22Rv1 (cell line): ENCODE data around the gene DACH1.

Experiments used
- H3K27ac ChIP-seq: fragments of 450-650 bp; 2 replicates; pipeline ENCODE4 v1.5.1; 2017
- ZFX ChIP-seq: fragments of 450-650 bp; IDR thresholded peaks from 2 replicates; pipeline ENCODE4 v1.6.1; 2017; ENCODE audit warnings: antibody characterized with exemption, borderline replicate concordance
- TF ChIP-seq, protein P1 (sequence below): fragments of 450-650 bp; IDR thresholded peaks from 2 replicates; pipeline ENCODE4 v1.5.1; 2017; ENCODE audit warnings: mild to moderate bottlenecking

DACH1 gene

DNA sequence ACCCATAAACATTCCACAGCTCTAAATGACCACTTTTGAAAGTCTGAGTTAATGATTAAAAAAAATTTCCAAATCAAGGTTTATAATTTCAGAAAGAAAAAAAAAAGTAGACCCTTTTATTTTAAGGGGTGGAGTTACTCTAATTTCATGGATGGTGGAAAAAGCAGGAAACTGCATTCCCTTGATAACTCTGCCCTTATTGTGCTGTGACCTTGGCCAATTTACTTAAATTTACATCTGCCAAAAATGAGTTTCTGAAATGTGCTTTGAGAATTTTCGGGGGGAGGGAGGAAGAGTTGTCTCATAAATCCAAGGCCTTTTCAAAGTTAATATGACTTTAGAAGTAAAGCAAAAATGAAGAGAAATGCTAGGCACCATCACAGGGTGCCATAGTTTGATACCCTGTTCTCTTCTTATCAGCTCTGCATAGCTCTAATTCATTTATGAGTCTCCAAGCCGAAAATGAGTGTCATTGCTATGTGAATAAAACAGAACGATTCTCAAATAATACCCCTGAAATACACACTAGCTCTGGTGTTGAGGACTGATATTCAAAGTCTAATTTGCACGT lies 367.0 kb downstream of the DACH1 start:
- H3K27ac ChIP-seq: no peak overlapping the region
- TF ChIP-seq, protein P1, sequence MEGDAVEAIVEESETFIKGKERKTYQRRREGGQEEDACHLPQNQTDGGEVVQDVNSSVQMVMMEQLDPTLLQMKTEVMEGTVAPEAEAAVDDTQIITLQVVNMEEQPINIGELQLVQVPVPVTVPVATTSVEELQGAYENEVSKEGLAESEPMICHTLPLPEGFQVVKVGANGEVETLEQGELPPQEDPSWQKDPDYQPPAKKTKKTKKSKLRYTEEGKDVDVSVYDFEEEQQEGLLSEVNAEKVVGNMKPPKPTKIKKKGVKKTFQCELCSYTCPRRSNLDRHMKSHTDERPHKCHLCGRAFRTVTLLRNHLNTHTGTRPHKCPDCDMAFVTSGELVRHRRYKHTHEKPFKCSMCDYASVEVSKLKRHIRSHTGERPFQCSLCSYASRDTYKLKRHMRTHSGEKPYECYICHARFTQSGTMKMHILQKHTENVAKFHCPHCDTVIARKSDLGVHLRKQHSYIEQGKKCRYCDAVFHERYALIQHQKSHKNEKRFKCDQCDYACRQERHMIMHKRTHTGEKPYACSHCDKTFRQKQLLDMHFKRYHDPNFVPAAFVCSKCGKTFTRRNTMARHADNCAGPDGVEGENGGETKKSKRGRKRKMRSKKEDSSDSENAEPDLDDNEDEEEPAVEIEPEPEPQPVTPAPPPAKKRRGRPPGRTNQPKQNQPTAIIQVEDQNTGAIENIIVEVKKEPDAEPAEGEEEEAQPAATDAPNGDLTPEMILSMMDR: no peak
- no peak for TF ChIP-seq ZFX

DNA sequence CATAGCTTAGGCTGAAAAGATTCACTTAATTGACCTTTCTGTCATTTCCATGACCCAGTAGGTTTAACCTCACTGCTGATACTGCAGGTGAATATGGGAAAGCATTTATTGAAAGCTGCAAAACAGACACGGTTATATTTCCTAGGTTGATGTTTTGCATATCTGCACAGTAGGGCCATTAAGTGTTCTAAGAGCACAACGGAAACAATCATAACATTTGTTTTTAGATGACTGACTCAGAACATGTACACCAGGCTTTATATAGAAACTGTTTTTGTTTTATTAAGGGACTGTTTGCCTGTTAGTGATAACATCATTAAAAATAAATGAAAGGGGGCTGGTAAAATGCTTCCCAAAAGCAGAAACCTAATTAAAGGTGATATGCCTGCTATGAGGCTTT lies 367.8 kb downstream of the DACH1 start:
- no peak for TF ChIP-seq ZFX
- TF ChIP-seq, protein P1: no peak
- H3K27ac ChIP-seq: no peak overlapping the region

DNA sequence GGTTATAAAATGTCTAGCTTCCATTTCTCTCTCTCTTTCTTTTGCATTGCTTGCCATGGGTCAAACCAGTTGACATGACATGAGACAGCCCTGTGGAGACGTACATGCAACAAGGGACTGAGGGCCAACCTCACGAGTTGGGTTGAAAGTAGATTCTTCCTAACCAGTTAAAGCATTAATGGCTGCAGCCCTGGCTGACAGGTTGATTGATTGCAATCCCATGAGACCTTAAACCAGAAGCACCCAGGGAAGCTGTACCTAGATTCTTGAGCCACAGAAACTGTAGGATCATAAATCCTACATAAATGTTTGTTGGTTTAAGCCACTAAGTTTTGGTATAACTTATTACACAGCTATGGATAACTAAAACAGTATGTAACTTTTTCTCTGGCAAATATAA lies 373.8 kb downstream of the DACH1 start:
- TF ChIP-seq, protein P1: no peak
- TF ChIP-seq ZFX: no peak
- H3K27ac ChIP-seq: no peak overlapping the region

DNA sequence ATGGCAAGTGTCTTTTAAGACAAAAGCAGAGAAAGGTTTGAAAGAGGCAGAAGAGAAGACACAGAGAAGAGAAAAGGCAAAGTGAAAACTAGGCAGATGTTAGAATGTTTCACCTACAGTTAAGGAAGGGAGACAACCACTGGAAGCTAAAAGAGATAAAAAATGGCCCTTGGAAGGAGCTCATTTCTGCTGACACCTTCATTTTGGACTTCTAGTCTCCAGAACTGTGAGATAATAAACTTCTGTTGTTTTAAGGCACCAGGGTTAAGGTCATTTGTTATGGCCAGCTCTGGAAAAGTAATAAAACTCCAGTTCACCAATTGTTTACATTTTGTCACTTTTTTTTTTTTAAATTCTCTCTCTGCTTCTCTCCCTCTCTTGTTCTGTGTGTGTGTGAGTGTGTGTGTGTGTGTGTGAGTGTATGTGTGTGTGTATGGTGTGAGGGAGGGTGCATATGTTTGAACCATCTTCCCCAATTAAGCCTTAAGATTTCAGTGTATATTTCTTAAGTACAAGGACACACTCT lies 374.6 kb downstream of the DACH1 start:
- no peak for TF ChIP-seq ZFX
- TF ChIP-seq, protein P1: no peak
- no peak overlapping the region for H3K27ac ChIP-seq

DNA sequence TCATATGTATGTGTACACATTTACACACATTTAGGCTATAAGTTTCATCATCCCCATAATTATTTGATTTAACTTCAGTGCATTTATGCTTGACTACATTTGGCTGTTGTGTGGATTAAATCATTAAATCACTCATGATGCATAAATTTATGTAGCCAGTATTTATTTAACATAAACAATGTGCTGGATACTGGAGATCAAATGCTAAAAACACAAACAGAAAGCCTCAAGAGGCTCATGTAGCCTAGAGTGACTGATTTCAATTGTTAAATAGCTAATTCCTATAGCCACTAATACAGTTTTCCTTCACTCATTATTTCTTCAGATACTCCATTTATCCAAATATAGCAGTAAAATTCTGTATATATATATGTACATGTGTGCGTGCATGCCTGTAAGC lies 376.0 kb downstream of the DACH1 start:
- TF ChIP-seq, protein P1: no peak
- H3K27ac ChIP-seq: no peak overlapping the region

DNA sequence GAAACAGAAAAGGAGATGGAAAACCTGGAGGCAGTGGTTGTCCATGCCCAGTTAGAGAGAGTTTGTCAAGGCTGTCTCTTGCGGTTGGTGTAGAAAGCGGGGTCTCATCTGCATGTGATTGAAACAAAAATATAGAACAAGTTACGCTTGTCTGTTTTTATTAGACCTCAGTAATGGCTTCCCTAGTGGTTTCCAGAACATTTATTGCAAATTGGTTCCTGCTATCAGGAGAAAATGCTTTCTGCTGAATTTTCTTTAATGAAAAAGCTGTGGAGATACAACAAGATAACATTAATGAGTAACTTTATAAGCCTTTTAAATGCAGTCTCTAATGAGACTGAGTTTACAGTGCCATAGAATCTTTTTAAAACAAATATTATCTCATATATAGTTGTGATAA lies 378.0 kb downstream of the DACH1 start:
- H3K27ac ChIP-seq: no peak overlapping the region
- TF ChIP-seq, protein P1: no peak
- no peak for TF ChIP-seq ZFX

DNA sequence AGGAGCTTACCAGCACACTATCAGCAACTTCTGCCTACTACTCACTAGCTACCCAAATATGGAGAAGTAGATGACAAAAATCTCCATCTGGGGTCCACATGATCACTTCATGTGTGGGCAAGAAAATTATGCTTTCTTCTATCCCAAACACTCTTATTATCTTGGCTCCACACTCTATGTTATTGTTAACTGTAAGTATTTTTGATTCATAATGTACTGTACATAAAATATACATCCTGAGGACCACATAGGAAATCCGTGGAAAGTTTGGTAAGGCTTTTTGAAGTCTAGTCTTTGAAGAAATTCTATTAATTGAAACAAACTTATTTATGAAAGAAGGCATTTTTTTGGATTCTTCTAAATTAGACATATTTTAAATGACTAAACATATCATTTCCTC lies 378.8 kb downstream of the DACH1 start:
- TF ChIP-seq ZFX: no peak
- no peak overlapping the region for H3K27ac ChIP-seq

DNA sequence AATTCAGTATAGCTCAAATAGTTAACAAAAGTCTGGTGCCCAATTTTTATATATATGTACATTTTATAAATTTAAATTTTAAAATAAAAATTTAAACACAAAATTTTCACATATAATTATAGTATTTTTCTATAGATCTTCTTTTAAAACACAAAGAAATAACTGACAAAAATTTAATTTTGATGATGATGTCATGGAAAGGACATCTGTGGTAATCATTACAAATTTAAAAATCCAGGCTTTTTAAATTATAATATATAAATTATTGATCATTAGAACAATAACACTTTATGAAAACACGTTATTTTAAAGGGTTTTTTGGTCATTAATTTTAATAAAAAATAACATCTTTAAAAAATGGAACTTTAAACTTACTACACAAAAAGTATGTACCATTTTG lies 381.1 kb downstream of the DACH1 start:
- TF ChIP-seq, protein P1: no peak
- TF ChIP-seq ZFX: no peak
- no peak overlapping the region for H3K27ac ChIP-seq
